ENCODE measurements around the gene PPP1R12C. TPM values are rescaled to one million over a fixed set of nuclear protein-coding genes. Genes with fewer than 3 reads are reported as not detected.
A peak's percentile ranks its signal among the peaks of the same experiment; 100 is the strongest.
"Not testable (repeated sequence)": the region's sequence is repeated elsewhere in the genome, so short reads cannot be mapped to it uniquely, and the experiment has no call there.

The PPP1R12C gene
- total RNA-seq, 1 donor from 2014 or later, result 110 TPM

GRCh38 chr19:55157064-55157908, 39.8 kb upstream of the PPP1R12C start, which contains the start of gene TNNI3:
TNNI3 (minus strand) TSS chr19:55157732; CDS start chr19:55157589, 143 bp downstream.
- peaks cover 36% of the 10 kb centered on the region for H3K27me3 Mint-ChIP-seq
- no peaks in the 10 kb centered on the region for H3K36me3 Mint-ChIP-seq (ENCODE audit: insufficient read depth)
- H3K27ac Mint-ChIP-seq, result no peak within 1 kb of the TSS
- peak within 1 kb of the TSS; percentile 75 for H3K4me3 Mint-ChIP-seq (ENCODE audit: low read depth)
- H3K4me1 Mint-ChIP-seq (ENCODE audit: low read depth), result peaks cover 2% of the 10 kb centered on the region
- TF ChIP-seq, protein P1, sequence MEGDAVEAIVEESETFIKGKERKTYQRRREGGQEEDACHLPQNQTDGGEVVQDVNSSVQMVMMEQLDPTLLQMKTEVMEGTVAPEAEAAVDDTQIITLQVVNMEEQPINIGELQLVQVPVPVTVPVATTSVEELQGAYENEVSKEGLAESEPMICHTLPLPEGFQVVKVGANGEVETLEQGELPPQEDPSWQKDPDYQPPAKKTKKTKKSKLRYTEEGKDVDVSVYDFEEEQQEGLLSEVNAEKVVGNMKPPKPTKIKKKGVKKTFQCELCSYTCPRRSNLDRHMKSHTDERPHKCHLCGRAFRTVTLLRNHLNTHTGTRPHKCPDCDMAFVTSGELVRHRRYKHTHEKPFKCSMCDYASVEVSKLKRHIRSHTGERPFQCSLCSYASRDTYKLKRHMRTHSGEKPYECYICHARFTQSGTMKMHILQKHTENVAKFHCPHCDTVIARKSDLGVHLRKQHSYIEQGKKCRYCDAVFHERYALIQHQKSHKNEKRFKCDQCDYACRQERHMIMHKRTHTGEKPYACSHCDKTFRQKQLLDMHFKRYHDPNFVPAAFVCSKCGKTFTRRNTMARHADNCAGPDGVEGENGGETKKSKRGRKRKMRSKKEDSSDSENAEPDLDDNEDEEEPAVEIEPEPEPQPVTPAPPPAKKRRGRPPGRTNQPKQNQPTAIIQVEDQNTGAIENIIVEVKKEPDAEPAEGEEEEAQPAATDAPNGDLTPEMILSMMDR (IDR thresholded peaks at IDR 0.05; ENCODE audit: unreplicated experiment), result no peak
- no peak for DNase-seq (ENCODE audit: low spot score, unreplicated experiment)
- H3K9me3 Mint-ChIP-seq (ENCODE audit: low read depth), result no peaks in the 10 kb centered on the region

- TF ChIP-seq, protein P1 (IDR thresholded peaks at IDR 0.05; ENCODE audit: unreplicated experiment), result no peak
- no peak overlapping the region for H3K27ac Mint-ChIP-seq
- peaks cover 40% of the 10 kb centered on the region for H3K27me3 Mint-ChIP-seq
- peaks cover 2% of the 10 kb centered on the region for H3K4me1 Mint-ChIP-seq (ENCODE audit: low read depth)
- H3K9me3 Mint-ChIP-seq (ENCODE audit: low read depth), result no peaks in the 10 kb centered on the region
- DNase-seq (ENCODE audit: low spot score, unreplicated experiment), result peak; percentile 71
- H3K4me3 Mint-ChIP-seq (ENCODE audit: low read depth), result peak overlapping the region; percentile 75
- peaks cover 3% of the 10 kb centered on the region for H3K36me3 Mint-ChIP-seq (ENCODE audit: insufficient read depth)
Observed at GRCh38 chr19:55156202-55157063, 39.0 kb upstream of the PPP1R12C start.

DNA sequence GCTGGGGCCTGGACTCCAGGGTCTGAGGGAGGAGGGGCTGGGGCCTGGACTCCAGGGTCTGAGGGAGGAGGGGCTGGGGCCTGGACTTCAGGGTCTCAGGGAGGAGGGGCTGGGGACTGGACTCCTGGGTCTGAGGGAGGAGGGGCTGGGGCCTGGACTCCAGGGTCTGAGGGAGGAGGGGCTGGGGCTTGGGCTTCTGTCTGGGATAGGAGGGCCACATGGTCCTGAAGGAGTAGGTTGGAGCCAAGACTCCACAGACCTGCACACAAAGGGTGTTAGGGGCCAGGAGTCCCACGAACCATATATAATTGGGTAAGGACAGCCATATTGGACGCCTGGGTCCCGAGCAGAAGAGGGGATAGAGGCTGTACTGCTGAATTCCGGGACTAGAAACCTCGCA, 38.3 kb upstream of the PPP1R12C start:
- not testable (repeated sequence) for H3K4me1 Mint-ChIP-seq (ENCODE audit: low read depth); DNase-seq (ENCODE audit: low spot score, unreplicated experiment); H3K9me3 Mint-ChIP-seq (ENCODE audit: low read depth); H3K36me3 Mint-ChIP-seq (ENCODE audit: insufficient read depth); H3K27ac Mint-ChIP-seq
- Mint-ChIP-seq H3K27me3 (peaks cover 43% of the 10 kb centered on the region), H3K4me3 (ENCODE audit: low read depth) (peak overlapping the region; percentile 75)

DNA sequence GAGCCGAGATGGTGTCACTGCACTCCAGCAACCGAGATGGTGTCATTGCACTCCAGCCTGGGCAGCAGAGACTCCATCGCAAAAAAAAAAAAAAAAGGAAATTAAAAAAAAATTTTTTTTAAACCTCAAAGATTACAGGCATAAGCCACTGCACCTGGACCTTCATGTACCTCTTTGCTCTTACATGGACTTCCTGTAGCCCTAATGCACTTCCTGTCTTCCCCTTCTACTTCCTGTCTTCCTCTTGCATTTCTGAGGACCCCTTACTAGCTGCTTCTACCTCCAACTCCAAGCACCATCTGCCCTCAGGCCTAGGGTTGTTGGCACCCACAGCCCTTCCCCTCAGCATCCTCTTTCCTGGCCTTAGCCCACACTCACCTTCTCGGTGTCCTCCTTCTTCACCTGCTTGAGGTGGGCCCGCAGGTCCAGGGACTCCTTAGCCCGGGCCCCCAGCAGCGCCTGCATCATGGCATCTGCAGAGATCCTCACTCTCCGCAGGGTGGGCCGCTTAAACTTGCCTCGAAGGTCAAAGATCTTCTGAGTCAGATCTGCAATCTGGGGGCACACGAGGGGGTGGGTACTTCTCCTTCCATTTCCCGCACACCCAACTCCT, 36.3 kb upstream of the PPP1R12C start:
- H3K27ac Mint-ChIP-seq, result no peak overlapping the region
- H3K9me3 Mint-ChIP-seq (ENCODE audit: low read depth), result no peaks in the 10 kb centered on the region
- no peak for DNase-seq (ENCODE audit: low spot score, unreplicated experiment)
- H3K4me1 Mint-ChIP-seq (ENCODE audit: low read depth), result peaks cover 5% of the 10 kb centered on the region
- peaks cover 3% of the 10 kb centered on the region for H3K36me3 Mint-ChIP-seq (ENCODE audit: insufficient read depth)
- H3K4me3 Mint-ChIP-seq (ENCODE audit: low read depth), result no peak overlapping the region
- peaks cover 51% of the 10 kb centered on the region for H3K27me3 Mint-ChIP-seq
- TF ChIP-seq, protein P1 (IDR thresholded peaks at IDR 0.05; ENCODE audit: unreplicated experiment), result no peak

DNA sequence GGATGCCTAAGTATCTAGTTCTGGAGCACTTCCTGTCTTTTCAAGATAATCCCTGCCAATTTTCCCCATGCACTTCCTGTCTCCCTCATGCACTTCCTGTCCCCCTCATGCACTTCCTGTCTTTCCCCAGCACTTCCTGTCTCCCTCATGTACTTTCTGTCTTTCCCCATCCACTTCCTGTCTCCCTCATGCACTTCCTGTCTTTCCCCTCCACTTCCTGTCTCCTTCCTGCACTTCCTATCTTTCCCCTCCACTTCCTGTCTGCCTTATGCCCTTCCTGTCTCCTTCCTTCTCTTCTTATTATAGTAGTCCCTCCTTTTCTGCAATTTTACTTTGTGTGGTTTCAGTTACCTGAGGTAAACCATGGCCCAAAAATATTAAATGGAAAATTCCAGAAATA, 34.6 kb upstream of the PPP1R12C start:
- Mint-ChIP-seq H3K9me3 (ENCODE audit: low read depth) (no peaks in the 10 kb centered on the region), H3K4me3 (ENCODE audit: low read depth) (no peak overlapping the region), H3K4me1 (ENCODE audit: low read depth) (peaks cover 5% of the 10 kb centered on the region), H3K36me3 (ENCODE audit: insufficient read depth) (peaks cover 3% of the 10 kb centered on the region), H3K27me3 (peaks cover 51% of the 10 kb centered on the region), H3K27ac (no peak overlapping the region)
- TF ChIP-seq, protein P1 (IDR thresholded peaks at IDR 0.05; ENCODE audit: unreplicated experiment), result no peak
- DNase-seq (ENCODE audit: low spot score, unreplicated experiment), result no peak

Measured in progenitor cell of endocrine pancreas (in vitro differentiated cells).